ENCODE measurements around the gene SLAMF6.
A peak's percentile ranks its signal among the peaks of the same experiment; 100 is the strongest.
"Not testable (repeated sequence)": the region's sequence is repeated elsewhere in the genome, so short reads cannot be mapped to it uniquely, and the experiment has no call there.

Gene SLAMF6

GRCh38 chr1:160500321-160500990 is 22.6 kb downstream of the SLAMF6 start:
- no peak overlapping the region for H3K27ac ChIP-seq
- TF ChIP-seq CTCF (IDR thresholded peaks at IDR 0.05; ENCODE audit: low read depth, low read length): no peak
- no peak for DNase-seq
- no peak overlapping the region for H3K4me3 ChIP-seq (ENCODE audit: low read depth, low read length)
- no peaks in the 10 kb centered on the region for H3K36me3 ChIP-seq
- peaks cover 81% of the 10 kb centered on the region for H3K27me3 ChIP-seq (ENCODE audit: insufficient read depth, low read depth, severe bottlenecking)
- H3K9me3 ChIP-seq (ENCODE audit: severe bottlenecking): peaks cover 15% of the 10 kb centered on the region

GRCh38 chr1:160499631-160500030 is 23.4 kb downstream of the SLAMF6 start:
- DNase-seq: no peak
- no peak for TF ChIP-seq CTCF (IDR thresholded peaks at IDR 0.05; ENCODE audit: low read depth, low read length)
- no peak overlapping the region for H3K27ac ChIP-seq
- H3K4me3 ChIP-seq (ENCODE audit: low read depth, low read length): no peak overlapping the region
- no peaks in the 10 kb centered on the region for H3K36me3 ChIP-seq
- peaks cover 85% of the 10 kb centered on the region for H3K27me3 ChIP-seq (ENCODE audit: insufficient read depth, low read depth, severe bottlenecking)
- peaks cover 13% of the 10 kb centered on the region for H3K9me3 ChIP-seq (ENCODE audit: severe bottlenecking)

- H3K9me3 ChIP-seq (ENCODE audit: severe bottlenecking): peaks cover 16% of the 10 kb centered on the region
- not testable (repeated sequence) for H3K27ac ChIP-seq; H3K36me3 ChIP-seq; DNase-seq; H3K4me3 ChIP-seq (ENCODE audit: low read depth, low read length)
- H3K27me3 ChIP-seq (ENCODE audit: insufficient read depth, low read depth, severe bottlenecking): peaks cover 87% of the 10 kb centered on the region
Measured at GRCh38 chr1:160498301-160499065, 24.6 kb downstream of the SLAMF6 start.

GRCh38 chr1:160496334-160496733 is 26.7 kb downstream of the SLAMF6 start:
- H3K9me3 ChIP-seq (ENCODE audit: severe bottlenecking): peaks cover 13% of the 10 kb centered on the region
- DNase-seq: no peak
- no peak for TF ChIP-seq CTCF (IDR thresholded peaks at IDR 0.05; ENCODE audit: low read depth, low read length)
- no peak overlapping the region for H3K4me3 ChIP-seq (ENCODE audit: low read depth, low read length)
- no peaks in the 10 kb centered on the region for H3K36me3 ChIP-seq
- H3K27ac ChIP-seq: no peak overlapping the region
- H3K27me3 ChIP-seq (ENCODE audit: insufficient read depth, low read depth, severe bottlenecking): peaks cover 89% of the 10 kb centered on the region

- no peak for DNase-seq
- no peak overlapping the region for H3K4me3 ChIP-seq (ENCODE audit: low read depth, low read length)
- peaks cover 91% of the 10 kb centered on the region for H3K27me3 ChIP-seq (ENCODE audit: insufficient read depth, low read depth, severe bottlenecking)
- peaks cover 13% of the 10 kb centered on the region for H3K9me3 ChIP-seq (ENCODE audit: severe bottlenecking)
- TF ChIP-seq CTCF (IDR thresholded peaks at IDR 0.05; ENCODE audit: low read depth, low read length): peak; percentile 67
- no peak overlapping the region for H3K27ac ChIP-seq
- no peaks in the 10 kb centered on the region for H3K36me3 ChIP-seq
Measured at GRCh38 chr1:160494620-160495019, 28.4 kb downstream of the SLAMF6 start.

GRCh38 chr1:160492617-160493016 is 30.4 kb downstream of the SLAMF6 start:
- no peaks in the 10 kb centered on the region for H3K36me3 ChIP-seq
- peaks cover 98% of the 10 kb centered on the region for H3K27me3 ChIP-seq (ENCODE audit: insufficient read depth, low read depth, severe bottlenecking)
- TF ChIP-seq CTCF (IDR thresholded peaks at IDR 0.05; ENCODE audit: low read depth, low read length): no peak
- peaks cover 4% of the 10 kb centered on the region for H3K9me3 ChIP-seq (ENCODE audit: severe bottlenecking)
- DNase-seq: no peak
- no peak overlapping the region for H3K4me3 ChIP-seq (ENCODE audit: low read depth, low read length)
- H3K27ac ChIP-seq: no peak overlapping the region

Data from WERI-Rb-1 (cell line).